Esophagus mucosa (tissue), 1 donor: ENCODE measurements around the gene ARMC9. TPM values are rescaled to one million over a fixed set of nuclear protein-coding genes. Genes with fewer than 3 reads are reported as not detected.
"Not testable (repeated sequence)": the region's sequence is repeated elsewhere in the genome, so short reads cannot be mapped to it uniquely, and the experiment has no call there.

Experiments used
- ATAC-seq: fragments of 200-7000 bp; cut with Tn5 transposase; one replicate; pipeline ENCODE4 v1.9.1; 2020
- total RNA-seq: library from RNA; stranded (reverse); gene quantifications from one replicate; pipeline ENCODE4 v1.2.4, GENCODE V29; 2023
- donor health status: DM: yes; HTN: yes; CAD: no.

Gene ARMC9
- total RNA-seq, 1 donor from 2014 or later, result 1.2 TPM

GRCh38 chr2:231364961-231365810 is 166.8 kb downstream of the ARMC9 start:
- ATAC-seq, result peak; percentile 83

GRCh38 chr2:231367178-231367577 is 168.7 kb downstream of the ARMC9 start:
- no peak for ATAC-seq

GRCh38 chr2:231369580-231370428 is 171.4 kb downstream of the ARMC9 start:
- no peak for ATAC-seq

- no peak for ATAC-seq
These were observed 172.0 kb downstream of the ARMC9 start for GRCh38 chr2:231370429-231370748.

- ATAC-seq, result peak; percentile 28
These were observed 172.5 kb downstream of the ARMC9 start for GRCh38 chr2:231370749-231371429.

GRCh38 chr2:231371430-231372054 is 173.1 kb downstream of the ARMC9 start:
- no peak for ATAC-seq

- ATAC-seq, result no peak
These were observed 173.9 kb downstream of the ARMC9 start for GRCh38 chr2:231372326-231372725.

GRCh38 chr2:231373184-231373583 is 174.8 kb downstream of the ARMC9 start:
- no peak for ATAC-seq

GRCh38 chr2:231373786-231374349 is 175.4 kb downstream of the ARMC9 start:
- no peak for ATAC-seq

- no peak for ATAC-seq
These were observed 176.3 kb downstream of the ARMC9 start for GRCh38 chr2:231374771-231375170.

GRCh38 chr2:231375994-231376615 is 177.7 kb downstream of the ARMC9 start:
- ATAC-seq, result not testable (repeated sequence)

- ATAC-seq, result no peak
These were observed 178.4 kb downstream of the ARMC9 start for GRCh38 chr2:231376857-231377256.

- peak; percentile 33 for ATAC-seq
These were observed 179.7 kb downstream of the ARMC9 start for GRCh38 chr2:231378026-231378722.

- ATAC-seq, result peak; percentile 35
These were observed 181.1 kb downstream of the ARMC9 start for GRCh38 chr2:231379266-231380215.

- no peak for ATAC-seq
These were observed 181.9 kb downstream of the ARMC9 start for GRCh38 chr2:231380307-231380706.

GRCh38 chr2:231380991-231381847 is 182.8 kb downstream of the ARMC9 start:
- no peak for ATAC-seq

- no peak for ATAC-seq
These were observed 183.7 kb downstream of the ARMC9 start for GRCh38 chr2:231382116-231382515.

GRCh38 chr2:231383416-231384108 is 185.1 kb downstream of the ARMC9 start:
- ATAC-seq, result no peak
